HG03039 (cell line): ENCODE measurements around the gene ALB.

Source experiments
- ATAC-seq: cut with Tn5 transposase; IDR thresholded peaks from one replicate; pipeline ENCODE4 v1.9.1; 2021; ENCODE audit warnings: mild to moderate bottlenecking, moderate library complexity; ENCODE audit not compliant: unreplicated experiment

Gene ALB

DNA sequence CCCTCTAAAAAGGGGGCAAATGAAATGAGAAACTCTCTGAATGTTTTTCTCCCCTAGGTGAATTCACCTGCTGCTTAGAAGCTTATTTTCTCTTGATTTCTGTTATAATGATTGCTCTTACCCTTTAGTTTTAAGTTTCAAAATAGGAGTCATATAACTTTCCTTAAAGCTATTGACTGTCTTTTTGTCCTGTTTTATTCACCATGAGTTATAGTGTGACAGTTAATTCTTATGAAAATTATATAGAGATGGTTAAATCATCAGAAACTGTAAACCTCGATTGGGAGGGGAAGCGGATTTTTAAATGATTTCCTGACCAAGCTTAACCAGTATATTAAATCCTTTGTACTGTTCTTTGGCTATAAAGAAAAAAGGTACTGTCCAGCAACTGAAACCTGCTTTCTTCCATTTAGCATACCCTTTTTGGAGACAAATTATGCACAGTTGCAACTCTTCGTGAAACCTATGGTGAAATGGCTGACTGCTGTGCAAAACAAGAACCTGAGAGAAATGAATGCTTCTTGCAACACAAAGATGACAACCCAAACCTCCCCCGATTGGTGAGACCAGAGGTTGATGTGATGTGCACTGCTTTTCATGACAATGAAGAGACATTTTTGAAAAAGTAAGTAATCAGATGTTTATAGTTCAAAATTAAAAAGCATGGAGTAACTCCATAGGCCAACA lies 4.2 kb downstream of the ALB start:
- ATAC-seq = no peak

DNA sequence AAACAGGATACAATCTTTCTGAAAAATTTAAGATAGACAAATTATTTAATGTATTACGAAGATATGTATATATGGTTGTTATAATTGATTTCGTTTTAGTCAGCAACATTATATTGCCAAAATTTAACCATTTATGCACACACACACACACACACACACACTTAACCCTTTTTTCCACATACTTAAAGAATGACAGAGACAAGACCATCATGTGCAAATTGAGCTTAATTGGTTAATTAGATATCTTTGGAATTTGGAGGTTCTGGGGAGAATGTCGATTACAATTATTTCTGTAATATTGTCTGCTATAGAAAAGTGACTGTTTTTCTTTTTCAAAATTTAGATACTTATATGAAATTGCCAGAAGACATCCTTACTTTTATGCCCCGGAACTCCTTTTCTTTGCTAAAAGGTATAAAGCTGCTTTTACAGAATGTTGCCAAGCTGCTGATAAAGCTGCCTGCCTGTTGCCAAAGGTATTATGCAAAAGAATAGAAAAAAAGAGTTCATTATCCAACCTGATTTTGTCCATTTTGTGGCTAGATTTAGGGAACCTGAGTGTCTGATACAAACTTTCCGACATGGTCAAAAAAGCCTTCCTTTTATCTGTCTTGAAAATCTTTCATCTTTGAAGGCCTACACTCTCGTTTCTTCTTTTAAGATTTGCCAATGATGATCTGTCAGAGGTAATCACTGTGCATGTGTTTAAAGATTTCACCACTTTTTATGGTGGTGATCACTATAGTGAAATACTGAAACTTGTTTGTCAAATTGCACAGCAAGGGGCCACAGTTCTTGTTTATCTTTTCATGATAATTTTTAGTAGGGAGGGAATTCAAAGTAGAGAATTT lies 5.2 kb downstream of the ALB start:
- ATAC-seq = no peak

DNA sequence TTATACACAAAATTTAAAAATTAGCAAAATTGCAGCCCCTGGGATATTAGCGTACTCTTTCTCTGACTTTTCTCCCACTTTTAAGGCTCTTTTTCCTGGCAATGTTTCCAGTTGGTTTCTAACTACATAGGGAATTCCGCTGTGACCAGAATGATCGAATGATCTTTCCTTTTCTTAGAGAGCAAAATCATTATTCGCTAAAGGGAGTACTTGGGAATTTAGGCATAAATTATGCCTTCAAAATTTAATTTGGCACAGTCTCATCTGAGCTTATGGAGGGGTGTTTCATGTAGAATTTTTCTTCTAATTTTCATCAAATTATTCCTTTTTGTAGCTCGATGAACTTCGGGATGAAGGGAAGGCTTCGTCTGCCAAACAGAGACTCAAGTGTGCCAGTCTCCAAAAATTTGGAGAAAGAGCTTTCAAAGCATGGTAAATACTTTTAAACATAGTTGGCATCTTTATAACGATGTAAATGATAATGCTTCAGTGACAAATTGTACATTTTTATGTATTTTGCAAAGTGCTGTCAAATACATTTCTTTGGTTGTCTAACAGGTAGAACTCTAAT lies 6.0 kb downstream of the ALB start:
- no peak for ATAC-seq

DNA sequence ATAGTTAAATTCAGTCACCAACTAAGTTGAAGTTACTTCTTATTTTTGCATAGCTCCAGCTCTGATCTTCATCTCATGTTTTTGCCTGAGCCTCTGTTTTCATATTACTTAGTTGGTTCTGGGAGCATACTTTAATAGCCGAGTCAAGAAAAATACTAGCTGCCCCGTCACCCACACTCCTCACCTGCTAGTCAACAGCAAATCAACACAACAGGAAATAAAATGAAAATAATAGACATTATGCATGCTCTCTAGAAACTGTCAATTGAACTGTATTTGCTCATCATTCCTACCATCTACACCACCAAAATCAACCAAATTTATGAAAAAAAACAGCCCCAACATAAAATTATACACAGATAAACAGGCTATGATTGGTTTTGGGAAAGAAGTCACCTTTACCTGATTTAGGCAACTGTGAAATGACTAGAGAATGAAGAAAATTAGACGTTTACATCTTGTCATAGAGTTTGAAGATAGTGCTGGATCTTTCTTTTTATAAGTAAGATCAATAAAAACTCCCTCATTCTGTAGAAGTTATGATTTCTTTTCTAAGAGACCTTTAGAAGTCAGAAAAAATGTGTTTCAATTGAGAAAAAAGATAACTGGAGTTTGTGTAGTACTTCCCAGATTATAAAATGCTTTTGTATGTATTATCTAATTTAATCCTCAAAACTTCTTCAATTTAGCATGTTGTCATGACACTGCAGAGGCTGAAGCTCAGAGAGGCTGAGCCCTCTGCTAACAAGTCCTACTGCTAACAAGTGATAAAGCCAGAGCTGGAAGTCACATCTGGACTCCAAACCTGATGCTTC lies 7.0 kb downstream of the ALB start:
- no peak for ATAC-seq

DNA sequence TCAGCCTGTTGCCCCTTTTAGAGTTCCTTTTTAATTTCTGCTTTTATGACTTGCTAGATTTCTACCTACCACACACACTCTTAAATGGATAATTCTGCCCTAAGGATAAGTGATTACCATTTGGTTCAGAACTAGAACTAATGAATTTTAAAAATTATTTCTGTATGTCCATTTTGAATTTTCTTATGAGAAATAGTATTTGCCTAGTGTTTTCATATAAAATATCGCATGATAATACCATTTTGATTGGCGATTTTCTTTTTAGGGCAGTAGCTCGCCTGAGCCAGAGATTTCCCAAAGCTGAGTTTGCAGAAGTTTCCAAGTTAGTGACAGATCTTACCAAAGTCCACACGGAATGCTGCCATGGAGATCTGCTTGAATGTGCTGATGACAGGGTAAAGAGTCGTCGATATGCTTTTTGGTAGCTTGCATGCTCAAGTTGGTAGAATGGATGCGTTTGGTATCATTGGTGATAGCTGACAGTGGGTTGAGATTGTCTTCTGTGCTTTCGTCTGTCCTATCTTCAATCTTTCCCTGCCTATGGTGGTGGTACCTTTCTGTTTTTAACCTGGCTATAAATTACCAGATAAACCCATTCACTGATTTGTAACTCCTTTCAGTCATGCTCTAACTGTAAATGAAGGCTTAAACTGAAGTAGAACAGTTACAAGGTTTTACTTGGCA lies 7.8 kb downstream of the ALB start:
- ATAC-seq = no peak

DNA sequence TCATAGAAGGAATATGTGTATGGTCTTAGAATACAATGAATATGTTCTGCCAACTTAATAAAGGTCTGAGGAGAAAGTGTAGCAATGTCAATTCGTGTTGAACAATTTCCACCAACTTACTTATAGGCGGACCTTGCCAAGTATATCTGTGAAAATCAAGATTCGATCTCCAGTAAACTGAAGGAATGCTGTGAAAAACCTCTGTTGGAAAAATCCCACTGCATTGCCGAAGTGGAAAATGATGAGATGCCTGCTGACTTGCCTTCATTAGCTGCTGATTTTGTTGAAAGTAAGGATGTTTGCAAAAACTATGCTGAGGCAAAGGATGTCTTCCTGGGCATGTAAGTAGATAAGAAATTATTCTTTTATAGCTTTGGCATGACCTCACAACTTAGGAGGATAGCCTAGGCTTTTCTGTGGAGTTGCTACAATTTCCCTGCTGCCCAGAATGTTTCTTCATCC lies 9.2 kb downstream of the ALB start:
- no peak for ATAC-seq

DNA sequence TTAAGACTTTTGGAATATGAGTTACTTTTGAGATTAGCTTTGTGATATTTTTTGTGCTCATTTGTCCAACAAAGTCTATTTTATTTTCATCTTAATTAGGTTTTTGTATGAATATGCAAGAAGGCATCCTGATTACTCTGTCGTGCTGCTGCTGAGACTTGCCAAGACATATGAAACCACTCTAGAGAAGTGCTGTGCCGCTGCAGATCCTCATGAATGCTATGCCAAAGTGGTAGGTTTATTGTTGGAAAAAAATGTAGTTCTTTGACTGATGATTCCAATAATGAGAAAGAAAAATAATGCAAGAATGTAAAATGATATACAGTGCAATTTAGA lies 10.8 kb downstream of the ALB start:
- ATAC-seq = no peak

DNA sequence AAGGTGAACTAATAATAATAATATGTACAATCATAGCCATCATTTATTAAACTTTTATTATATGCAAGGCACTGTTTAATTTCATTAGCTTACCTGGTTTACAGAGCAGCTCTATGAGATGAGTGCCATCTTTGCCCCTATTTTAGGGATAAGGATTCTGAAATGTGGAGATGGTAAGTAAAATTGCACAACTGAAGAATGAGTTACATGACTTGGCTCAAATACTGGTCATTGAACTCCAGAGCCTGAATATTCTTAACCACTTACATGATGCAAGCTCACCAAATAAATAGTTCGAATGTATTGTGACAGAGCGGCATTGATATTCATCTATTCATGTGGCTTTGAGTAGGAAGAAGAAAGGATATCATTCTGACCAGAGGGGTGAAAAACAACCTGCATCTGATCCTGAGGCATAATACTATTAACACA lies 11.7 kb downstream of the ALB start:
- ATAC-seq = no peak

DNA sequence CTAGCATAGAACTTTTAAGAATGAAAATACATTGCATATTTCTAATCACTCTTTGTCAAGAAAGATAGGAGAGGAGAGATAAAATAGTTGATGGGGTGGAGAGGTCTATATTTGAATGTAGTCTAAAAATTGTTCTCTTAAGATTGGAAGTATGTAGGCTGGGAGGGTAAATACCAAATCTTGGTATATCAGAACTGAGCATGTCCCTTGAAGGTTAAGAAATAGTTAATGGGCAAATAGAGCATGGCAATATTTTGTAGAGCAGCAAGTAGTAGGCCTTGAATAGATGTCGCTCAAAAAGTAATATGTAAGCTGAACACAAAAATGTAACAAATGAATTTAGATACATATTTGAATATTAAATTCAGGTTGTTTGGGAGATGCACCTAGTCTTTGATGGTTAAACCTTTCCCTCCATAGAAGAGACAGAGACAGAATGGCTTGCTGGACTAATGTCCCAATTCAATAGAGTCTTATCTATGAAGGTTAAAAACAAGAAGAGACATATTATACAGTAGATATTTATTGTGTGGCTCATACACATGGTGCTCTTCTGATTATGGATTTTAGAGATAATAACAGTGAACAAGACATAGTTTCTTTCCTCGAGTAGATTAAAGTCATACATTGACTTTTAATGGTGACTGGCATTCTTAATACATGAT lies 12.5 kb downstream of the ALB start:
- no peak for ATAC-seq

DNA sequence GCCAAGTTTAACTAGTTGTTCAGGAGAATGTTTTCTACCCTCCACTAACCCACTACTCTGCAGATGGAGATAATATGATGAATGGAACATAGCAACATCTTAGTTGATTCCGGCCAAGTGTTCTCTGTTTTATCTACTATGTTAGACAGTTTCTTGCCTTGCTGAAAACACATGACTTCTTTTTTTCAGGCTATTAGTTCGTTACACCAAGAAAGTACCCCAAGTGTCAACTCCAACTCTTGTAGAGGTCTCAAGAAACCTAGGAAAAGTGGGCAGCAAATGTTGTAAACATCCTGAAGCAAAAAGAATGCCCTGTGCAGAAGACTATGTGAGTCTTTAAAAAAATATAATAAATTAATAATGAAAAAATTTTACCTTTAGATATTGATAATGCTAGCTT lies 13.3 kb downstream of the ALB start:
- no peak for ATAC-seq

DNA sequence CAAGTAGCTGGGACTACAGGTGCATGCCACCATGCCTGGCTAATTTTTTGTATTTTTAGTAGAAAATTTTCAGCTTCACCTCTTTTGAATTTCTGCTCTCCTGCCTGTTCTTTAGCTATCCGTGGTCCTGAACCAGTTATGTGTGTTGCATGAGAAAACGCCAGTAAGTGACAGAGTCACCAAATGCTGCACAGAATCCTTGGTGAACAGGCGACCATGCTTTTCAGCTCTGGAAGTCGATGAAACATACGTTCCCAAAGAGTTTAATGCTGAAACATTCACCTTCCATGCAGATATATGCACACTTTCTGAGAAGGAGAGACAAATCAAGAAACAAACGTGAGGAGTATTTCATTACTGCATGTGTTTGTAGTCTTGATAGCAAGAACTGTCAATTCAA lies 13.9 kb downstream of the ALB start:
- ATAC-seq = no peak

DNA sequence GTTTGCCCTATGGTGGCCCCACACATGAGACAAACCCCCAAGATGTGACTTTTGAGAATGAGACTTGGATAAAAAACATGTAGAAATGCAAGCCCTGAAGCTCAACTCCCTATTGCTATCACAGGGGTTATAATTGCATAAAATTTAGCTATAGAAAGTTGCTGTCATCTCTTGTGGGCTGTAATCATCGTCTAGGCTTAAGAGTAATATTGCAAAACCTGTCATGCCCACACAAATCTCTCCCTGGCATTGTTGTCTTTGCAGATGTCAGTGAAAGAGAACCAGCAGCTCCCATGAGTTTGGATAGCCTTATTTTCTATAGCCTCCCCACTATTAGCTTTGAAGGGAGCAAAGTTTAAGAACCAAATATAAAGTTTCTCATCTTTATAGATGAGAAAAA lies 14.6 kb downstream of the ALB start:
- no peak for ATAC-seq

DNA sequence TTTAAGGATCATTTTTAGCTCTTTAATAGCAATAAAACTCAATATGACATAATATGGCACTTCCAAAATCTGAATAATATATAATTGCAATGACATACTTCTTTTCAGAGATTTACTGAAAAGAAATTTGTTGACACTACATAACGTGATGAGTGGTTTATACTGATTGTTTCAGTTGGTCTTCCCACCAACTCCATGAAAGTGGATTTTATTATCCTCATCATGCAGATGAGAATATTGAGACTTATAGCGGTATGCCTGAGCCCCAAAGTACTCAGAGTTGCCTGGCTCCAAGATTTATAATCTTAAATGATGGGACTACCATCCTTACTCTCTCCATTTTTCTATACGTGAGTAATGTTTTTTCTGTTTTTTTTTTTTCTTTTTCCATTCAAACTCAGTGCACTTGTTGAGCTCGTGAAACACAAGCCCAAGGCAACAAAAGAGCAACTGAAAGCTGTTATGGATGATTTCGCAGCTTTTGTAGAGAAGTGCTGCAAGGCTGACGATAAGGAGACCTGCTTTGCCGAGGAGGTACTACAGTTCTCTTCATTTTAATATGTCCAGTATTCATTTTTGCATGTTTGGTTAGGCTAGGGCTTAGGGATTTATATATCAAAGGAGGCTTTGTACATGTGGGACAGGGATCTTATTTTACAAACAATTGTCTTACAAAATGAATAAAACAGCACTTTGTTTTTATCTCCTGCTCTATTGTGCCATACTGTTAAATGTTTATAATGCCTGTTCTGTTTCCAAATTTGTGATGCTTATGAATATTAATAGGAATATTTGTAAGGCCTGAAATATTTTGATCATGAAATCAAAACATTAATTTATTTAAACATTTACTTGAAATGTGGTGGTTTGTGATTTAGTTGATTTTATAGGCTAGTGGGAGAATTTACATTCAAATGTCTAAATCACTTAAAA lies 15.3 kb downstream of the ALB start:
- no peak for ATAC-seq

DNA sequence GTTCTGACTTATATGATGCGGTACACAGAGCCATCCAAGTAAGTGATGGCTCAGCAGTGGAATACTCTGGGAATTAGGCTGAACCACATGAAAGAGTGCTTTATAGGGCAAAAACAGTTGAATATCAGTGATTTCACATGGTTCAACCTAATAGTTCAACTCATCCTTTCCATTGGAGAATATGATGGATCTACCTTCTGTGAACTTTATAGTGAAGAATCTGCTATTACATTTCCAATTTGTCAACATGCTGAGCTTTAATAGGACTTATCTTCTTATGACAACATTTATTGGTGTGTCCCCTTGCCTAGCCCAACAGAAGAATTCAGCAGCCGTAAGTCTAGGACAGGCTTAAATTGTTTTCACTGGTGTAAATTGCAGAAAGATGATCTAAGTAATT lies 16.5 kb downstream of the ALB start:
- no peak for ATAC-seq

DNA sequence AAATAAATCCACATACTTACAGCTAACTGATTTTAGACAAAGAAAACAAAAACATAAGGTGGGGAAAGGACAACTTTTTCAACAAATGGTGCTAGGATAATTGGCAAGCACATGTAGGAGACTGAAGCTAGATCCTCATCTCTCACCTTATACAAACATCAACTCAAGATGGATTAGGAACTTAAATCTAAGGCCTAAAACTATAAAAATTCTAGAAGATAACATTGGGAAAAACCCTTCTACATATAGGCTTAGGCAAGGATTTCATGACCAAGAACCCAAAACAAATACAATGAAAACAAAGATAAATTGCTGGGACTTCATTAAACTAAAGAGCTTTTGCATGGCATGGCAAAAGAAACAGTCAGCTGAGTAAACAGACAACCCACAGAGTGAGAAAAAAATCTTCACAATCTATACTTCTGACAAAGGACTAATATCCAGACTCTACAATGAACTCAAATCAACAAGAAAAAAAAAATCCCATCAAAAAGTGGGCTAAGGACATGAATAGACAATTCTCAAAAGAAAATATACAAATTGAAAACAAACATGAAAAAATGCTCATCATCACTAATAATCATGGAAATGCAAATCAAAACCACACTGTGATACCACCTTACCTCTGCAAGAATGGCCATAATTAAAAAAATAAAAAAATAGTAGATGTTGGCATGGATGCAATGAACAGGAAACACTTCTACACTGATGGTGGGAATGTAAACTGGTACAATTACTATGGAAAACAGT lies 17.8 kb downstream of the ALB start:
- ATAC-seq = no peak

DNA sequence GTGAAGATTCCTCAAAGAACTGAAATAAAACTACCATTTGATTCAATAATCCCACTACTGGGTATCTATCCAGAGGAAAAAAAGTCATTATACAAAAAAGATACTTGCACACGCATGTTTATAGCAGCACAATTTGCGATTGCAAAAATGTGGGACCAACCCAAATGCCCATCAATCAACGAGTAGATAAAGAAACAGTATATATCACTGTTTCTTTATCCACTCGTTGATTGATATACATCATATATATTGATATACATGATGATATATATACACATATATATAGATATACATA lies 18.3 kb downstream of the ALB start:
- ATAC-seq = no peak

DNA sequence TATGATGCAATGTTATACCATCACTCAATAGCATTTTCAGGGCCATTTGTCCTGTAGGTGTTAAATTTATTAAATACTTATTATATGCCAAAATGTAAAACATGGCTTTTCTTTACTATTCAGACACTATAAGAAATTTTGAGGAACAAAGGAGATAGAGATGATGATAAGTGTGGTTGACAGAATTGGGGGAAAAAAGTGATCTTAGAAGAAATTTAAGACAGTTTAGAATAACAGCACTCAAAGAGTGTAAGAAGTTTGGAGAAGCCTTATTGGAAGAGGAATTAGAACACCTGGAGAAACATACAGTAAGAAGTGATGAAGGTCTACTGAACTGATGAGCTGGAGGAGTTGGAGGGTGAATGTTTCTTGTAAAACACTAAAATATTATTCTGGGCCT lies 19.1 kb downstream of the ALB start:
- no peak for ATAC-seq

DNA sequence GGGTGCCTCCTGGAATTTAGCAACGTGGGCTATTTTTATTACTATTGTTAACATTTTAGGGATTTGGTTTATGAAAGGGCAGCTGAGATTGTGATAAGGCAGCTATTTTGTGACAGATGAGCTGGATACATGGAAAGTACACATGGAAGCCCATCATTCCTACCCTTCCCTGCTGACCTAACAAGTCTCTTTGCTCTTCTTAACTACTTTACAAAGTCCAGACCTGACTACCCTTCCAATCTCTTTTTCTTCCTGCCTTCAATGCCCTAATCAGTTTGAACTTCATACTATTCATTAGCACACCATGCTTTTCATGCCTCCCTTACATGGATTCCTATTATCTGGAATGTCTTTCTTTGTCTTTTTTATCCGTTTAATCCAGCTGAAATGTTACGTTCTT lies 22.6 kb downstream of the ALB start:
- no peak for ATAC-seq

DNA sequence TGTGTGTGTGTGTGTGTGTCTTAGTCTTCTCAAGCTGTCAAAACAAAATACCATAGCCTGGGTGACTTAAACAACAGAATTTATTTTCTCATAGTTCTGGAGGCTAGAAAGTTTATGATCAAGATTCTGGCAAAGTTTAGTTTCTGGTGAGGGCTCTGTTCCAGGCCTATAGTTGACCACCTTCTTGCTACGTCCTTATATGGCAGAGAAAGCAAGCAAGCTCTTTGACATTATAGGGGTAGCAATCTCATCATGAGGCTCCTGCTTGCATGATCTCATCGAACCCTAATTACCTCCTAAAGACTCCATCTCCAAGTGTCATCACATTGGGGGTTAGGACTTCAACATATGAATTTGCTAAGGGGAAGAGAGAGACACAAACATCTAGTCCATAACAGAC lies 25.0 kb downstream of the ALB start:
- ATAC-seq = no peak
